Measurements from ENCODE around the gene SEMG1.

SEMG1 gene

GRCh38 chr20:45173522-45173921 lies 33.3 kb upstream of the SEMG1 start:
- Histone ChIP-seq H2AFZ (ENCODE audit: low read depth) (no peak overlapping the region), H4K20me1 (ENCODE audit: insufficient read depth) (no peaks in the 10 kb centered on the region), H3K4me1 (ENCODE audit: low read depth, poor library complexity, severe bottlenecking) (no peaks in the 10 kb centered on the region), H3K79me2 (ENCODE audit: insufficient read depth, low read depth) (no peaks in the 10 kb centered on the region), H3K4me2 (no peak overlapping the region), H3K27ac (no peak overlapping the region), H3K9ac (no peak overlapping the region), H3K36me3 (ENCODE audit: insufficient read depth) (no peaks in the 10 kb centered on the region), H3K27me3 (ENCODE audit: insufficient read depth, low read depth) (no peaks in the 10 kb centered on the region), H3K4me3 (IDR thresholded peaks at IDR 0.05; ENCODE audit: insufficient read depth, low read depth, low read length) (no peak overlapping the region)
- TF ChIP-seq CTCF (conservative IDR thresholded peaks at IDR 0.05; ENCODE audit: low read depth, low read length): no peak

GRCh38 chr20:45174434-45175364 lies 32.1 kb upstream of the SEMG1 start, which contains the start of gene PI3:
PI3 (plus strand) TSS chr20:45174902; CDS start chr20:45174923, 21 bp downstream.
- Histone ChIP-seq H2AFZ (ENCODE audit: low read depth) (no peak within 1 kb of the TSS), H3K27me3 (ENCODE audit: insufficient read depth, low read depth) (no peaks in the 10 kb centered on the region), H3K36me3 (ENCODE audit: insufficient read depth) (no peaks in the 10 kb centered on the region), H3K4me2 (no peak within 1 kb of the TSS), H3K9ac (no peak within 1 kb of the TSS), H3K27ac (no peak within 1 kb of the TSS), H3K4me1 (ENCODE audit: low read depth, poor library complexity, severe bottlenecking) (no peaks in the 10 kb centered on the region), H3K4me3 (IDR thresholded peaks at IDR 0.05; ENCODE audit: insufficient read depth, low read depth, low read length) (no peak within 1 kb of the TSS), H4K20me1 (ENCODE audit: insufficient read depth) (no peaks in the 10 kb centered on the region), H3K79me2 (ENCODE audit: insufficient read depth, low read depth) (no peaks in the 10 kb centered on the region)
- TF ChIP-seq CTCF (conservative IDR thresholded peaks at IDR 0.05; ENCODE audit: low read depth, low read length): no peak

- Histone ChIP-seq H3K27me3 (ENCODE audit: insufficient read depth, low read depth) (no peaks in the 10 kb centered on the region), H3K27ac (no peak overlapping the region), H4K20me1 (ENCODE audit: insufficient read depth) (no peaks in the 10 kb centered on the region), H3K4me3 (IDR thresholded peaks at IDR 0.05; ENCODE audit: insufficient read depth, low read depth, low read length) (no peak overlapping the region), H3K9ac (no peak overlapping the region), H3K79me2 (ENCODE audit: insufficient read depth, low read depth) (no peaks in the 10 kb centered on the region), H3K4me2 (no peak overlapping the region), H2AFZ (ENCODE audit: low read depth) (no peak overlapping the region), H3K4me1 (ENCODE audit: low read depth, poor library complexity, severe bottlenecking) (no peaks in the 10 kb centered on the region), H3K36me3 (ENCODE audit: insufficient read depth) (no peaks in the 10 kb centered on the region)
- no peak for TF ChIP-seq CTCF (conservative IDR thresholded peaks at IDR 0.05; ENCODE audit: low read depth, low read length)
Measured at GRCh38 chr20:45176526-45177267, 30.1 kb upstream of the SEMG1 start.

DNA sequence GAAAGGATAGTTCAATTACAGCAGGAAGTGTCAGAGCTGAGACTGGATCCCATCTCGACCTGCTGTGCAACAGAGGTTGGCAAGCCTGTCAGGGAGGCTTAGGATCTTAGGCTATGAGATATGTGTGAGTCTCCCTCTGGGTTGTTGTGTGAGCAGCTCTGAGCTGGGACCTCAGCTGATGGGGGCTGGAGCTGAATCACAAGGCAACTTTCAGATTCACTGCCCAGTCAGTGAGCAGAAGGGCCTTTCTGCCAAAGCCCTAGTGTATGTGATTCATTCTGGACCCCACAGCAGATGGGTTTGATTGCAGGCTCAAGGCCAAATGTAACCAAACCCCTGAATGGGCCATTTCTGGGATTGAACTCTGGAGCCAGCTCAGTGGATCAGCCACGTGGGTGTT lies 27.7 kb upstream of the SEMG1 start:
- Histone ChIP-seq H3K4me2 (no peak overlapping the region), H3K9ac (no peak overlapping the region), H3K4me3 (IDR thresholded peaks at IDR 0.05; ENCODE audit: insufficient read depth, low read depth, low read length) (no peak overlapping the region), H3K27ac (no peak overlapping the region), H3K79me2 (ENCODE audit: insufficient read depth, low read depth) (no peaks in the 10 kb centered on the region), H3K36me3 (ENCODE audit: insufficient read depth) (no peaks in the 10 kb centered on the region), H2AFZ (ENCODE audit: low read depth) (no peak overlapping the region), H3K27me3 (ENCODE audit: insufficient read depth, low read depth) (no peaks in the 10 kb centered on the region), H3K4me1 (ENCODE audit: low read depth, poor library complexity, severe bottlenecking) (no peaks in the 10 kb centered on the region), H4K20me1 (ENCODE audit: insufficient read depth) (no peaks in the 10 kb centered on the region)
- no peak for TF ChIP-seq CTCF (conservative IDR thresholded peaks at IDR 0.05; ENCODE audit: low read depth, low read length)

Data from KMS-11 (cell line).